SU-DHL-6 (cell line): ENCODE measurements around the gene SRGAP3.

Experiments
- CTCF ChIP-seq: fragments of 200-600 bp; sonication (generic); IDR thresholded peaks from one replicate; pipeline ENCODE4 v1.5.1; 2017; ENCODE audit warnings: antibody characterized with exemption, mild to moderate bottlenecking, low read length, moderate library complexity; ENCODE audit not compliant: insufficient read depth, poor library complexity, severe bottlenecking
- EZH2phosphoT487 ChIP-seq: fragments of 200-600 bp; sonication (generic), shearing (Covaris generic); conservative IDR thresholded peaks from 2 replicates; pipeline ENCODE4 v1.6.1; 2018; ENCODE audit warnings: mild to moderate bottlenecking, antibody characterized with exemption, low read length, moderate library complexity, mixed read lengths

DNA sequence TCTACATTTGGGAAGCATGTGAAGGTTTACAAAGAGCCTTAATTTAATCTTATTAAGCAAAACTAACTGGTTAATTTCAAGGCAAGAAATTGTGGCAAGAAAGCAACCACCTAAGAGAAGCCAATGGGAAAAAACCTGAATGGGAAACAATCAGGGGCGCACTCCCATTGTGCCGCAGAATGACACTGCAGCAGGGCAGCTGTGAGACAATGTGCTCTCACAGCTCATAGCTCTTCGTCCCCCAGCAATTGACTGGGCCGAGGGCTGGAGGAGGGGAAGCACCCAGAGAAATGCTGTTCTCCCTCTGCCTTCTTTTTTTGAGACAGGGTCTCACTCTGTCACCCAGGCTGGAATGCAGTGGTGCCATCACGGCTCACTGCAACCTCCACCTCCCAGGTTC lies 192.9 kb downstream of the SRGAP3 start:
- no peak for TF ChIP-seq CTCF
- no peak for TF ChIP-seq EZH2phosphoT487
